ENCODE results near the gene SV2B. TPM values are rescaled to one million over a fixed set of nuclear protein-coding genes. Genes with fewer than 3 reads are reported as not detected.

The SV2B gene
- total RNA-seq, 4 donors from 2014 or later, result 1.4 to 6.4 (median 2.2) TPM

- TF ChIP-seq, protein P1, sequence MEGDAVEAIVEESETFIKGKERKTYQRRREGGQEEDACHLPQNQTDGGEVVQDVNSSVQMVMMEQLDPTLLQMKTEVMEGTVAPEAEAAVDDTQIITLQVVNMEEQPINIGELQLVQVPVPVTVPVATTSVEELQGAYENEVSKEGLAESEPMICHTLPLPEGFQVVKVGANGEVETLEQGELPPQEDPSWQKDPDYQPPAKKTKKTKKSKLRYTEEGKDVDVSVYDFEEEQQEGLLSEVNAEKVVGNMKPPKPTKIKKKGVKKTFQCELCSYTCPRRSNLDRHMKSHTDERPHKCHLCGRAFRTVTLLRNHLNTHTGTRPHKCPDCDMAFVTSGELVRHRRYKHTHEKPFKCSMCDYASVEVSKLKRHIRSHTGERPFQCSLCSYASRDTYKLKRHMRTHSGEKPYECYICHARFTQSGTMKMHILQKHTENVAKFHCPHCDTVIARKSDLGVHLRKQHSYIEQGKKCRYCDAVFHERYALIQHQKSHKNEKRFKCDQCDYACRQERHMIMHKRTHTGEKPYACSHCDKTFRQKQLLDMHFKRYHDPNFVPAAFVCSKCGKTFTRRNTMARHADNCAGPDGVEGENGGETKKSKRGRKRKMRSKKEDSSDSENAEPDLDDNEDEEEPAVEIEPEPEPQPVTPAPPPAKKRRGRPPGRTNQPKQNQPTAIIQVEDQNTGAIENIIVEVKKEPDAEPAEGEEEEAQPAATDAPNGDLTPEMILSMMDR (IDR thresholded peaks at IDR 0.05; ENCODE audit: low read depth), result no peak
These were observed 183.1 kb downstream of the SV2B start for GRCh38 chr15:91283155-91283554.

GRCh38 chr15:91284758-91285466 lies 184.9 kb downstream of the SV2B start:
- TF ChIP-seq, protein P1 (IDR thresholded peaks at IDR 0.05; ENCODE audit: low read depth), result no peak

DNA sequence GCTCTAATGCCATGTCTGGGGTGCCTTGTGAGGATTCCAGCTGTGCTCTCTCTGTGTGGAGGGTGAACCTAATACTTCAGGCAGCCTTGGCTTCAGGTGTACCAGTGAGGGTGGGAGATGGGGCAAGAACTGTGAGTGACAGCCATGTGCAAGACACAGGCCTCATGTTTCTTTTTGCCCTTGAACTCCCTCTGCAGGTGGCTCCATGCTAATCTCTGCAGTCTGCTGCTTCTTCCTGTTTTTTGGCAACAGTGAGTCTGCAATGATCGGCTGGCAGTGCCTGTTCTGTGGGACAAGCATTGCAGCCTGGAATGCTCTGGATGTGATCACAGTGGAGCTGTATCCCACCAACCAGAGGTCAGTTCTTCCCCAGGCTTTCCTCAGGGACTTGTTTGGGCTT lies 189.3 kb downstream of the SV2B start:
- TF ChIP-seq, protein P1 (IDR thresholded peaks at IDR 0.05; ENCODE audit: low read depth), result no peak

- TF ChIP-seq, protein P1 (IDR thresholded peaks at IDR 0.05; ENCODE audit: low read depth), result no peak
These were observed 190.5 kb downstream of the SV2B start for GRCh38 chr15:91290553-91290952.

- TF ChIP-seq, protein P1 (IDR thresholded peaks at IDR 0.05; ENCODE audit: low read depth), result no peak
These were observed 191.6 kb downstream of the SV2B start for GRCh38 chr15:91291673-91292072.

GRCh38 chr15:91294344-91294743 lies 194.3 kb downstream of the SV2B start:
- TF ChIP-seq, protein P1 (IDR thresholded peaks at IDR 0.05; ENCODE audit: low read depth), result no peak

DNA sequence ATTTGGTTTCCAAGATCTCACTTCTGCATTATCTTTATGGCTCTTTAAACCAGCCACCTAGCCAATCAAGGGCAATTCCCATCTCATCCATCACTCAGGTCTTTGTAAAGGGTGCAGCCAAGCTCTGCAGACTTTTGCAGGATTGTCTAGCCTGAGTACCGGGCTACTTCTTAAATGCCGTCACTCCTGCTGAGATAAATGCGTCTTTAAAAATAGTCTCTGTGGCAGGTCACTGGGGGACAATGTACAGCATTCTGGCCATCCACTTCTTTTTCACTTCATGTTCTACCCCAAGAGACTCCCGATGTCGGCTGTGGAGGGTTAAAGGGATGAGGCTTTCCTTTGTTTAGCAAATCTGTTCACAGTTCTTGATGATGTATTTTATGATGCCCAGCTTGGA lies 194.7 kb downstream of the SV2B start:
- TF ChIP-seq, protein P1 (IDR thresholded peaks at IDR 0.05; ENCODE audit: low read depth), result no peak

Data from subcutaneous adipose tissue (tissue), 4 donors.